H1 (cell line): ENCODE measurements around the gene ENPP7.

Experiments
- CEBPB ChIP-seq: IDR thresholded peaks from 2 replicates; pipeline ENCODE4 v1.6.1; 2012; ENCODE audit warnings: low read depth, low read length
- CHD1 ChIP-seq: IDR thresholded peaks from 2 replicates; pipeline ENCODE4 v1.6.1; 2012; ENCODE audit warnings: low read depth, low read length, improper control_type of control experiment
- EP300 ChIP-seq, 2 experiments: IDR thresholded peaks; 1 replicate in 1 of 2; 2 replicates in 1 of 2; pipeline ENCODE4 v1.6.1; 2011 to 2012; ENCODE audit warnings: low read depth in 2 of 2, low read length in 2 of 2, mild to moderate bottlenecking in 2 of 2, borderline replicate concordance in 1 of 2, inconsistent platforms in 1 of 2, moderate library complexity in 1 of 2
- EZH2 ChIP-seq: fragments of 200-600 bp; sonication (generic); IDR thresholded peaks from 2 replicates; pipeline ENCODE4 v1.7.1; 2012; ENCODE audit warnings: low read depth, mild to moderate bottlenecking, moderate library complexity, low read length, inconsistent platforms; ENCODE audit not compliant: severe bottlenecking
- POLR2A ChIP-seq, 2 experiments: IDR thresholded peaks; 1 replicate in 1 of 2; 2 replicates in 1 of 2; pipeline ENCODE4 v1.6.1; 2011; ENCODE audit warnings: low read depth in 2 of 2, low read length in 2 of 2, mild to moderate bottlenecking in 2 of 2; ENCODE audit errors: control extremely low read depth in 1 of 2
- POLR2AphosphoS5 ChIP-seq: IDR thresholded peaks from 2 replicates; pipeline ENCODE4 v1.6.1; 2011; ENCODE audit warnings: low read depth, low read length
- RAD21 ChIP-seq, 2 experiments: IDR thresholded peaks in 1 of 2; conservative IDR thresholded peaks in 1 of 2; 2 replicates each; pipeline ENCODE4 v1.6.1; 2011; ENCODE audit warnings: low read depth in 2 of 2, low read length in 2 of 2, improper control_type of control experiment in 1 of 2, inconsistent platforms in 1 of 2, mild to moderate bottlenecking in 1 of 2, moderate library complexity in 1 of 2
- TF ChIP-seq, protein P1 (sequence below), 3 experiments: IDR thresholded peaks; 1 replicate in 2 of 3; 2 replicates in 1 of 3; pipeline versions ENCODE4 v1.5.1 to v1.6.1; 2011; ENCODE audit warnings: low read length in 3 of 3, mild to moderate bottlenecking in 3 of 3, inconsistent platforms in 2 of 3, low read depth in 1 of 3, moderate library complexity in 1 of 3; ENCODE audit not compliant: insufficient read depth in 1 of 3; ENCODE audit errors: control extremely low read depth in 1 of 3
- TF ChIP-seq, protein P2 (sequence below): IDR thresholded peaks from 2 replicates; pipeline ENCODE4 v1.6.1; 2012; ENCODE audit warnings: low read length, inconsistent platforms

DNA sequence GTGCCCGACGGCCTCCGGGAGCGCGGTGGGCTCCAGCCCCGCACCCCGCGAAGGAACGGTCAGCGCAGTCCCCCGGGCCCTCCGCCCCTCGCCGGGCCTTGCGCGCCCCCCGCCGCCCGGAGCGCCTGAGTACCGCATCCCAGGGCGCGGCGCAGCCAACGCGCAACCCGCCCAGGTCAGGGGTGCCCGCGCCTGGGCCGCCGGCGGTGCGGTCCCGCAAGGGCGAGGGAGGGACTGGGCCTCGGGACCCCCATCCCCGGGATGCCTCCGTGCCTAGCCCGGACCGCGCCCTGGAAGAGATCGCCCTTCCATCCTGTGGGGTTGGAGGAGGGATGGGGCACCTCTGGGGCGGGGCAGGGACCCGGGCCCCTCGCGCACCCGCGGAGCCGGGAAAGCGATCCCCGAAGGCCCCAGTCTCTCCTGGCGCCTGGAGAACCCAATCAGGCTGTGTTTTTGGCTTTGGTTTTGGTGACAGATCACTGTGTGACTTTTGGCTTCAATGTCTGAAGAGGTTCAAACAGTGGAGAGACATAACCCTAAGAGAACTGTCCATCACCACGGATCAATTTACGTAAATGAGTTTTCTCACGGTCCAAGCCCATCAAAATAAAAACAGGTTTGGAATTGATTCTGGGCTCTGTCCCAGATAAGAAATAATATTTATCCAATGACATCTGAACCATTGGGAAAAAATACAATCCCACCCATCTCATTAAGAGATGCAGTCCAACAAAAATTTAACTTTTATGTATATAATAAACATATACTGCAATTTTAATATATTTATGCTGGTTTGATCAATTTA lies 17.8 kb downstream of the ENPP7 start:
- no peak for TF ChIP-seq POLR2AphosphoS5
- TF ChIP-seq, protein P1, sequence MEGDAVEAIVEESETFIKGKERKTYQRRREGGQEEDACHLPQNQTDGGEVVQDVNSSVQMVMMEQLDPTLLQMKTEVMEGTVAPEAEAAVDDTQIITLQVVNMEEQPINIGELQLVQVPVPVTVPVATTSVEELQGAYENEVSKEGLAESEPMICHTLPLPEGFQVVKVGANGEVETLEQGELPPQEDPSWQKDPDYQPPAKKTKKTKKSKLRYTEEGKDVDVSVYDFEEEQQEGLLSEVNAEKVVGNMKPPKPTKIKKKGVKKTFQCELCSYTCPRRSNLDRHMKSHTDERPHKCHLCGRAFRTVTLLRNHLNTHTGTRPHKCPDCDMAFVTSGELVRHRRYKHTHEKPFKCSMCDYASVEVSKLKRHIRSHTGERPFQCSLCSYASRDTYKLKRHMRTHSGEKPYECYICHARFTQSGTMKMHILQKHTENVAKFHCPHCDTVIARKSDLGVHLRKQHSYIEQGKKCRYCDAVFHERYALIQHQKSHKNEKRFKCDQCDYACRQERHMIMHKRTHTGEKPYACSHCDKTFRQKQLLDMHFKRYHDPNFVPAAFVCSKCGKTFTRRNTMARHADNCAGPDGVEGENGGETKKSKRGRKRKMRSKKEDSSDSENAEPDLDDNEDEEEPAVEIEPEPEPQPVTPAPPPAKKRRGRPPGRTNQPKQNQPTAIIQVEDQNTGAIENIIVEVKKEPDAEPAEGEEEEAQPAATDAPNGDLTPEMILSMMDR (IDR thresholded peaks at IDR 0.05; ENCODE audit: control extremely low read depth in 1 of 3, insufficient read depth in 1 of 3, low read depth in 1 of 3, low read length in 3 of 3) = no peak
- TF ChIP-seq RAD21 (IDR thresholded peaks at IDR 0.05 in 1 of 2, conservative IDR thresholded peaks at IDR 0.05 in 1 of 2; ENCODE audit: low read depth in 2 of 2, low read length in 2 of 2) = no peak
- TF ChIP-seq, protein P2, sequence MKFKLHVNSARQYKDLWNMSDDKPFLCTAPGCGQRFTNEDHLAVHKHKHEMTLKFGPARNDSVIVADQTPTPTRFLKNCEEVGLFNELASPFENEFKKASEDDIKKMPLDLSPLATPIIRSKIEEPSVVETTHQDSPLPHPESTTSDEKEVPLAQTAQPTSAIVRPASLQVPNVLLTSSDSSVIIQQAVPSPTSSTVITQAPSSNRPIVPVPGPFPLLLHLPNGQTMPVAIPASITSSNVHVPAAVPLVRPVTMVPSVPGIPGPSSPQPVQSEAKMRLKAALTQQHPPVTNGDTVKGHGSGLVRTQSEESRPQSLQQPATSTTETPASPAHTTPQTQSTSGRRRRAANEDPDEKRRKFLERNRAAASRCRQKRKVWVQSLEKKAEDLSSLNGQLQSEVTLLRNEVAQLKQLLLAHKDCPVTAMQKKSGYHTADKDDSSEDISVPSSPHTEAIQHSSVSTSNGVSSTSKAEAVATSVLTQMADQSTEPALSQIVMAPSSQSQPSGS = no peak
- no peak for TF ChIP-seq CHD1
- TF ChIP-seq EP300 (IDR thresholded peaks at IDR 0.05; ENCODE audit: borderline replicate concordance in 1 of 2, low read depth in 2 of 2, low read length in 2 of 2) = no peak
- peak; percentile 51 for TF ChIP-seq EZH2
- no peak for TF ChIP-seq POLR2A (IDR thresholded peaks at IDR 0.05; ENCODE audit: control extremely low read depth in 1 of 2, low read depth in 2 of 2, low read length in 2 of 2)
- TF ChIP-seq CEBPB = no peak
